GM06990 (cell line): ENCODE results near the gene ABCA7.

ENCODE experiments used
- DNase-seq: peaks from one replicate; pipeline ENCODE4 v3.0.0-alpha.2; 2011; ENCODE audit not compliant: insufficient read length; ENCODE audit errors: extremely low read depth
- H3K27me3 ChIP-seq: replicated peaks from 2 replicates; pipeline ENCODE4 v1.6.0; 2011; ENCODE audit warnings: low read length; ENCODE audit not compliant: control insufficient read depth, insufficient read depth
- H3K36me3 ChIP-seq: 2 replicates; pipeline ENCODE4 v1.5.1; 2011; ENCODE audit warnings: low read length; ENCODE audit not compliant: control insufficient read depth, insufficient read depth
- H3K4me3 ChIP-seq: replicated peaks from 2 replicates; pipeline ENCODE4 v1.5.1; 2011; ENCODE audit warnings: low read depth, mild to moderate bottlenecking, control low read depth, low read length
- CTCF ChIP-seq: IDR thresholded peaks from 2 replicates; pipeline ENCODE4 v1.5.1; 2011; ENCODE audit warnings: low read length, control low read depth, mild to moderate bottlenecking, inconsistent platforms; ENCODE audit not compliant: insufficient read depth, poor library complexity, severe bottlenecking

Gene ABCA7

GRCh38 chr19:1017115-1017905 is 22.6 kb upstream of the ABCA7 start:
- no peak for TF ChIP-seq CTCF
- Histone ChIP-seq H3K4me3 (peak overlapping the region; percentile 45), H3K27me3 (no peaks in the 10 kb centered on the region), H3K36me3 (peaks cover 25% of the 10 kb centered on the region)
- DNase-seq: no peak

GRCh38 chr19:1017906-1018305 is 22.0 kb upstream of the ABCA7 start:
- peak overlapping the region; percentile 45 for H3K4me3 ChIP-seq
- H3K36me3 ChIP-seq: peaks cover 24% of the 10 kb centered on the region
- TF ChIP-seq CTCF: no peak
- no peaks in the 10 kb centered on the region for H3K27me3 ChIP-seq
- DNase-seq: no peak

GRCh38 chr19:1018393-1018792 is 21.5 kb upstream of the ABCA7 start:
- H3K36me3 ChIP-seq: peaks cover 19% of the 10 kb centered on the region
- no peaks in the 10 kb centered on the region for H3K27me3 ChIP-seq
- TF ChIP-seq CTCF: no peak
- DNase-seq: no peak
- H3K4me3 ChIP-seq: peak overlapping the region; percentile 33

GRCh38 chr19:1018932-1019615 is 20.8 kb upstream of the ABCA7 start:
- no peaks in the 10 kb centered on the region for H3K27me3 ChIP-seq
- no peak for DNase-seq
- peaks cover 14% of the 10 kb centered on the region for H3K36me3 ChIP-seq
- H3K4me3 ChIP-seq: peak overlapping the region; percentile 98
- TF ChIP-seq CTCF: no peak

- H3K36me3 ChIP-seq: peaks cover 14% of the 10 kb centered on the region
- DNase-seq: no peak
- no peak for TF ChIP-seq CTCF
- H3K4me3 ChIP-seq: peak overlapping the region; percentile 98
- H3K27me3 ChIP-seq: no peaks in the 10 kb centered on the region
These were observed 20.3 kb upstream of the ABCA7 start for GRCh38 chr19:1019616-1019961.
